B cell (primary cell): ENCODE results near the gene RADX. TPM values are rescaled to one million over a fixed set of nuclear protein-coding genes. Genes with fewer than 3 reads are reported as not detected.

Experiments used
- ATAC-seq: fragments of 200-7000 bp; cut with Tn5 transposase; one replicate; pipeline ENCODE4 v1.10.0; 2021; ENCODE audit warnings: low read depth, mild to moderate bottlenecking, moderate number of reproducible peaks, moderate library complexity
- CTCF ChIA-PET: fragments of 350-600 bp; sonication (Branson Sonifier 250); formaldehyde crosslinking; loops from one replicate; lab custom pipeline; 2021; ENCODE audit warnings: antibody characterized with exemption, inconsistent platforms; lab: Charles Lee
- POLR2A ChIA-PET: fragments of 350-600 bp; sonication (Branson Sonifier 250); formaldehyde crosslinking; loops from one replicate; lab custom pipeline; 2021; ENCODE audit warnings: antibody characterized with exemption; lab: Charles Lee
- DNase-seq: peaks from one replicate; pipeline ENCODE4 v3.0.0; 2013
- H2AFZ ChIP-seq: 2 replicates; pipeline ENCODE4 v1.6.1; 2012; ENCODE audit warnings: mild to moderate bottlenecking, low read depth, low read length; ENCODE audit not compliant: insufficient read depth, poor library complexity, severe bottlenecking
- H3K27ac ChIP-seq, 2 donors: 1 replicate in 1 of 2; 2 replicates in 1 of 2; pipeline ENCODE4 v1.5.1; 2012 to 2013; ENCODE audit warnings: low read length in 2 of 2, mild to moderate bottlenecking in 2 of 2, moderate library complexity in 1 of 2
- H3K27me3 ChIP-seq, 4 experiments: fragments of 200-600 bp in 1 of 4; sonication (generic) in 1 of 4; replicated peaks in 1 of 4; 1 replicate in 2 of 4; 2 replicates in 2 of 4; pipeline versions ENCODE4 v1.6.1 to v1.7.0; 2013 to 2016; ENCODE audit warnings: low read length in 3 of 4, mild to moderate bottlenecking in 2 of 4, mixed read lengths in 1 of 4, moderate library complexity in 1 of 4; ENCODE audit not compliant: insufficient read depth in 4 of 4, control insufficient read depth in 3 of 4; ENCODE audit errors: control extremely low read depth in 1 of 4
- H3K36me3 ChIP-seq, 2 experiments: replicated peaks in 1 of 2; 1 replicate in 1 of 2; 2 replicates in 1 of 2; pipeline versions ENCODE4 v1.6.1 to v1.7.1; 2013; ENCODE audit warnings: low read length in 1 of 2; ENCODE audit not compliant: insufficient read depth in 2 of 2, control insufficient read depth in 1 of 2; ENCODE audit errors: control extremely low read depth in 1 of 2, extremely low read depth in 1 of 2
- H3K4me1 ChIP-seq, 2 donors: fragments of 200-600 bp in 1 of 2; sonication (generic) in 1 of 2; 1 replicate in 1 of 2; 2 replicates in 1 of 2; pipeline versions ENCODE4 v1.5.1 to v1.6.1; 2013 to 2017; ENCODE audit warnings: low read length in 2 of 2; ENCODE audit not compliant: control insufficient read depth in 2 of 2, insufficient read depth in 2 of 2
- H3K4me2 ChIP-seq: replicated peaks from 2 replicates; pipeline ENCODE3; 2012; ENCODE audit warnings: mild to moderate bottlenecking, low read depth, low read length; ENCODE audit not compliant: poor library complexity, severe bottlenecking
- H3K4me3 ChIP-seq, 5 experiments: fragments of 200-600 bp in 1 of 5; sonication (generic) in 1 of 5; 1 replicate in 3 of 5; 2 replicates in 2 of 5; pipeline versions ENCODE4 v1.5.1 to v1.7.0; 2011 to 2016; ENCODE audit warnings: low read length in 4 of 5, mild to moderate bottlenecking in 4 of 5, low read depth in 2 of 5, control low read depth in 1 of 5, moderate library complexity in 1 of 5; ENCODE audit not compliant: insufficient read depth in 1 of 5; ENCODE audit errors: control extremely low read depth in 1 of 5, extremely low read depth in 1 of 5
- H3K79me2 ChIP-seq: fragments of 200-600 bp; sonication (generic); one replicate; pipeline ENCODE4 v1.6.0; 2016; ENCODE audit warnings: low read length; ENCODE audit not compliant: control insufficient read depth, insufficient read depth
- H3K9ac ChIP-seq: fragments of 200-600 bp; sonication (generic); 2 replicates; pipeline ENCODE4 v1.6.1; 2017; ENCODE audit warnings: mild to moderate bottlenecking, low read length, moderate library complexity
- H3K9me3 ChIP-seq, 3 donors: one replicate each; pipeline versions ENCODE4 v1.6.1 to v1.7.1; 2013; ENCODE audit warnings: low read length in 2 of 3; ENCODE audit not compliant: control insufficient read depth in 2 of 3, insufficient read depth in 1 of 3; ENCODE audit errors: control extremely low read depth in 1 of 3
- H4K20me1 ChIP-seq: 2 replicates; pipeline ENCODE4 v1.6.0; 2012; ENCODE audit warnings: mild to moderate bottlenecking, low read length; ENCODE audit not compliant: insufficient read depth, control insufficient read depth, poor library complexity, severe bottlenecking
- H3K27ac Mint-ChIP-seq: one replicate; pipeline ENCODE4 v1.8.0; 2021; ENCODE audit warnings: mixed read lengths
- H3K27me3 Mint-ChIP-seq: one replicate; pipeline ENCODE4 v1.8.0; 2021; ENCODE audit warnings: mixed read lengths
- H3K4me1 Mint-ChIP-seq: one replicate; pipeline ENCODE4 v1.8.0; 2021; ENCODE audit warnings: mixed read lengths
- H3K4me3 Mint-ChIP-seq: one replicate; pipeline ENCODE4 v1.8.0; 2021; ENCODE audit warnings: mixed read lengths
- H3K9me3 Mint-ChIP-seq: one replicate; pipeline ENCODE4 v1.8.0; 2022; ENCODE audit warnings: mixed read lengths; ENCODE audit not compliant: insufficient read depth
- EZH2 ChIP-seq: IDR thresholded peaks from 2 replicates; pipeline ENCODE4 v1.6.1; 2012; ENCODE audit warnings: borderline replicate concordance, low read depth, mild to moderate bottlenecking, moderate library complexity, low read length; ENCODE audit not compliant: insufficient read depth, poor library complexity, severe bottlenecking
- WGBS: methylation state at CpG from one replicate; pipeline ENCODE4 v1.1.5; 2013; ENCODE audit warnings: missing lambda C conversion rate; ENCODE audit not compliant: insufficient coverage; 5-methylcytosine and 5-hydroxymethylcytosine counted together
- intact Hi-C: fragments of 100-400 bp; cut with micrococcal nuclease; formaldehyde crosslinking; loops from one replicate; pipeline ENCODE4 v1.10.0; 2022
- polyA plus RNA-seq: library from polyadenylated mRNA; depleted of rRNA; stranded (reverse); fragments of >200 nt; gene quantifications from 2 replicates; pipeline ENCODE4 v1.2.3, GENCODE V29; 2012
- total RNA-seq, 2 donors: library from RNA; stranded (reverse); fragments of 120-200 nt in 1 of 2; gene quantifications; 1 replicate in 1 of 2; 2 replicates in 1 of 2; pipeline versions ENCODE4 v1.2.3 to v1.2.4, GENCODE V29; 2013 to 2022
- TF ChIP-seq, protein P1 (sequence below): fragments of 200-600 bp; IDR thresholded peaks from one replicate; pipeline ENCODE4 v1.8.0; 2022; ENCODE audit warnings: antibody characterized with exemption, mild to moderate bottlenecking

RADX gene
- total and polyA plus RNA-seq, 2 donors (not counting 1 experiment from before 2014, with no cell fraction given) = 7.9 to 15.3 TPM

DNA sequence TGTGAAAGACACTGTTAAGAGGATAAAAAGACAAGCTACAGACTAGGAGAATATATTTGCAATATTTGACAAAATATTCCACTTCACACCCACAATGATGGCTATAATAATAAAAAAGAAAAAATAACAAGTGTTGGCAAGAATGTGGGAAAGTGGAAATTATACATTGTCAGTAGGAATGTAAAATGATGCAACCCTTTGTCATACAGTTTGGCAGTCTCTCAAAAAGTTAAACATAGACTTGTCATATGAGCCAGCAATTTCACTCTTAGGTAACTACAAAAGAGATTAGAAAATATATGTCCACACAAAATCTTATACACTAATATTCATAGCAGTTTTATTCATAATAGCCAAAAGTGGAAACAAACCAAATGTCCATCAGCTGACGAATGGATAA lies 5.2 kb upstream of the RADX start:
- CTCF ChIA-PET = no interaction called here
- Histone ChIP-seq H3K36me3 (no peaks in the 10 kb centered on the region), H3K27me3 (no peaks in the 10 kb centered on the region), H4K20me1 (no peaks in the 10 kb centered on the region), H3K4me2 (no peak overlapping the region), H3K9me3 (no peaks in the 10 kb centered on the region), H3K27ac (no peak overlapping the region), H3K9ac (no peak overlapping the region), H3K4me3 (no peak overlapping the region), H3K79me2 (no peaks in the 10 kb centered on the region), H3K4me1 (no peaks in the 10 kb centered on the region), H2AFZ (no peak overlapping the region)
- Mint-ChIP-seq H3K27ac (no peak overlapping the region), H3K9me3 (no peaks in the 10 kb centered on the region), H3K4me3 (no peak overlapping the region), H3K4me1 (peaks cover 5% of the 10 kb centered on the region), H3K27me3 (peaks cover 2% of the 10 kb centered on the region)
- TF ChIP-seq, protein P1, sequence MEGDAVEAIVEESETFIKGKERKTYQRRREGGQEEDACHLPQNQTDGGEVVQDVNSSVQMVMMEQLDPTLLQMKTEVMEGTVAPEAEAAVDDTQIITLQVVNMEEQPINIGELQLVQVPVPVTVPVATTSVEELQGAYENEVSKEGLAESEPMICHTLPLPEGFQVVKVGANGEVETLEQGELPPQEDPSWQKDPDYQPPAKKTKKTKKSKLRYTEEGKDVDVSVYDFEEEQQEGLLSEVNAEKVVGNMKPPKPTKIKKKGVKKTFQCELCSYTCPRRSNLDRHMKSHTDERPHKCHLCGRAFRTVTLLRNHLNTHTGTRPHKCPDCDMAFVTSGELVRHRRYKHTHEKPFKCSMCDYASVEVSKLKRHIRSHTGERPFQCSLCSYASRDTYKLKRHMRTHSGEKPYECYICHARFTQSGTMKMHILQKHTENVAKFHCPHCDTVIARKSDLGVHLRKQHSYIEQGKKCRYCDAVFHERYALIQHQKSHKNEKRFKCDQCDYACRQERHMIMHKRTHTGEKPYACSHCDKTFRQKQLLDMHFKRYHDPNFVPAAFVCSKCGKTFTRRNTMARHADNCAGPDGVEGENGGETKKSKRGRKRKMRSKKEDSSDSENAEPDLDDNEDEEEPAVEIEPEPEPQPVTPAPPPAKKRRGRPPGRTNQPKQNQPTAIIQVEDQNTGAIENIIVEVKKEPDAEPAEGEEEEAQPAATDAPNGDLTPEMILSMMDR = no peak
- TF ChIP-seq EZH2 = no peak
- POLR2A ChIA-PET = no interaction called here
- ATAC-seq (no peak), DNase-seq (no peak)
- intact Hi-C loops = no loop called here
- no CpG with 5 or more reads among the region's 1 CpG for WGBS

GRCh38 chrX:106608016-106608415 lies 3.8 kb upstream of the RADX start:
- Mint-ChIP-seq H3K27ac (no peak overlapping the region), H3K4me1 (peaks cover 13% of the 10 kb centered on the region), H3K4me3 (no peak overlapping the region), H3K9me3 (no peaks in the 10 kb centered on the region), H3K27me3 (no peaks in the 10 kb centered on the region)
- ChIA-PET POLR2A (no interaction called here), CTCF (no interaction called here)
- DNase-seq (no peak), ATAC-seq (no peak)
- no peaks in the 10 kb centered on the region for H3K9me3 ChIP-seq
- no peaks in the 10 kb centered on the region for H3K79me2 ChIP-seq
- no peak overlapping the region for H3K27ac ChIP-seq
- no peak overlapping the region for H3K4me3 ChIP-seq
- peaks cover 0 to under 1% of the 10 kb centered on the region in 2 donors for H3K4me1 ChIP-seq
- no peaks in the 10 kb centered on the region for H3K27me3 ChIP-seq
- no CpG with 5 or more reads among the region's 6 CpGs for WGBS
- no peak overlapping the region for H3K9ac ChIP-seq
- TF ChIP-seq, protein P1 = no peak
- TF ChIP-seq EZH2 = no peak
- H3K4me2 ChIP-seq = no peak overlapping the region
- intact Hi-C loops = no loop called here
- no peak overlapping the region for H2AFZ ChIP-seq
- no peaks in the 10 kb centered on the region for H4K20me1 ChIP-seq
- no peaks in the 10 kb centered on the region for H3K36me3 ChIP-seq
